GM23248 (cell line): ENCODE results near the gene LAMA2. TPM values are rescaled to one million over a fixed set of nuclear protein-coding genes. Genes with fewer than 3 reads are reported as not detected.

Experiments
- DNase-seq: peaks from one replicate; pipeline ENCODE4 v3.0.0-alpha.2; 2015
- H2AFZ ChIP-seq: fragments of 200-600 bp; sonication (generic); 2 replicates; pipeline ENCODE4 v1.6.1; 2016; ENCODE audit warnings: antibody characterized with exemption
- H3F3A ChIP-seq: fragments of 200-600 bp; sonication (generic); 2 replicates; pipeline ENCODE4 v1.6.1; 2016; ENCODE audit warnings: mild to moderate bottlenecking, antibody characterized with exemption, mixed run types; ENCODE audit not compliant: insufficient read depth
- H3K27ac ChIP-seq: fragments of 200-600 bp; sonication (generic); 2 replicates; pipeline ENCODE4 v1.5.1; 2016; ENCODE audit warnings: mild to moderate bottlenecking
- H3K27me3 ChIP-seq: fragments of 200-600 bp; sonication (generic); replicated peaks from 2 replicates; pipeline ENCODE4 v1.6.1; 2016; ENCODE audit warnings: mild to moderate bottlenecking; ENCODE audit not compliant: insufficient read depth
- H3K36me3 ChIP-seq: fragments of 200-600 bp; sonication (generic); 2 replicates; pipeline ENCODE4 v1.6.1; 2016; ENCODE audit warnings: low read depth, mild to moderate bottlenecking
- H3K4me1 ChIP-seq: fragments of 200-600 bp; sonication (generic); 2 replicates; pipeline ENCODE4 v1.6.1; 2016; ENCODE audit warnings: mild to moderate bottlenecking; ENCODE audit not compliant: insufficient read depth
- H3K4me2 ChIP-seq: fragments of 200-600 bp; sonication (generic); one replicate; pipeline ENCODE4 v1.6.1; 2016; ENCODE audit warnings: mild to moderate bottlenecking; ENCODE audit not compliant: unreplicated experiment
- H3K4me3 ChIP-seq: fragments of 200-600 bp; sonication (generic); 2 replicates; pipeline ENCODE4 v1.5.1; 2016; ENCODE audit warnings: mild to moderate bottlenecking
- H3K79me2 ChIP-seq: fragments of 200-600 bp; sonication (generic); 2 replicates; pipeline ENCODE4 v1.6.1; 2016; ENCODE audit warnings: mild to moderate bottlenecking; ENCODE audit not compliant: insufficient read depth
- H3K9ac ChIP-seq: fragments of 200-600 bp; sonication (generic); 2 replicates; pipeline ENCODE4 v1.6.1; 2016; ENCODE audit warnings: mild to moderate bottlenecking
- H3K9me2 ChIP-seq: fragments of 200-600 bp; sonication (generic); 2 replicates; pipeline ENCODE4 v1.6.1; 2016; ENCODE audit warnings: mixed run types, mild to moderate bottlenecking, moderate library complexity; ENCODE audit not compliant: insufficient read depth
- H3K9me3 ChIP-seq: fragments of 200-600 bp; sonication (generic); one replicate; pipeline ENCODE4 v1.6.1; 2017; ENCODE audit warnings: low read depth
- H4K20me1 ChIP-seq: fragments of 200-600 bp; sonication (generic); 2 replicates; pipeline ENCODE4 v1.6.0; 2016; ENCODE audit not compliant: insufficient read depth
- EZH2 ChIP-seq: fragments of 200-600 bp; sonication (generic); IDR thresholded peaks from 2 replicates; pipeline ENCODE4 v1.6.1; 2018; ENCODE audit warnings: antibody characterized with exemption, mild to moderate bottlenecking; ENCODE audit not compliant: insufficient read depth, poor library complexity, severe bottlenecking
- EZH2phosphoT487 ChIP-seq: fragments of 200-600 bp; sonication (generic); IDR thresholded peaks from 2 replicates; pipeline ENCODE4 v1.6.1; 2018; ENCODE audit warnings: antibody characterized with exemption, moderate library complexity, mild to moderate bottlenecking, low read depth; ENCODE audit not compliant: insufficient read depth
- WGBS, 2 experiments: methylation state at CpG; one replicate each; pipeline ENCODE4 v1.1.6; 2015 to 2017; ENCODE audit warnings: low lambda C conversion rate in 2 of 2, low coverage in 1 of 2; ENCODE audit errors: missing lambda C conversion rate in 2 of 2; 5-methylcytosine and 5-hydroxymethylcytosine counted together
- in situ Hi-C: fragments of 300-500 bp; cut with MboI; formaldehyde crosslinking; loops from 2 replicates; pipeline ENCODE4 v1.15.0; 2020
- polyA plus RNA-seq: library from polyadenylated mRNA; unstranded; fragments of >200 nt; fragmentation: Nextera tagmentation; extraction: Ambion mirVana; gene quantifications from 2 replicates; pipeline ENCODE4 v1.2.1, GENCODE V29; 2016
- total RNA-seq: library from RNA; depleted of rRNA; stranded (reverse); fragments of >200 nt; shearing (Covaris generic); gene quantifications from 2 replicates; pipeline ENCODE4 v1.2.3, GENCODE V29; 2014

Gene LAMA2
- total and polyA plus RNA-seq, 2 experiments from 2014 or later, result 8.3 to 31.1 TPM

DNA sequence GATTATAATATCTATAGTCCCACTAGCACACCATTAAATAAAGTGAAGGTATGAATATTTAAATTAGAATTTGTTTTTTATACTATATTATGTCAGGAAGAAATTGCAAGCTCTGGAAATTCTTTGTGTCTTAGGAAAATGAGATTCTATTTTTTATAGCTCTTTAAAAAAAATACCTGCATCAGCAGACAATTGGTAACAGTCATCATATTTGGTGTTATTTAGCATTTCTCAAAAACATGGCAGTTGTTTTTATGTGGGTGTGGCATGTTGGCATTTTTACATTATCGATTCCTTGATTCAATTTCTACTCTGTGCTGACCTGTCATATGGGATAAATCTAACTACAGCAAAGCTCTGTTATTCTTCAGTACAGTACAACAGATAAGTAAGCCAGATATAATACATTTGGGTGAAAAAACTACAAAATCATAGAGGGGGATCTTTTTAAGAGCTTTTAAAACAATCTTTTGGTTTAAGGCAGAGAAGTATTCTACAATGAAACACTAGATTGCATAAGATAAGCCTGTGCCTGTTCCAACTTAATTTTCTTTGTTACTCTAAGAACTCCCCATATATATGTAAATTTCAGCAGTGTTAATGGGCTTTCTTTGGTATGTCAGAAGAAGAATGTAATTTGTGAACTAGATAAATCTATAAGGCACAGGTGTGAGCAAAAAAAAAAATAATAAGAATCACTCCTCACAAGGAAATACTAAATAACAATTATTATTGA lies 71.5 kb downstream of the LAMA2 start:
- no peak overlapping the region for H3K4me3 ChIP-seq
- H3K9me2 ChIP-seq, result no peaks in the 10 kb centered on the region
- in situ Hi-C loops, result no loop called here
- 92 to 98% methylated on average over 1 of the region's 1 CpG for WGBS, 2 experiments
- no peaks in the 10 kb centered on the region for H3K9me3 ChIP-seq
- no peaks in the 10 kb centered on the region for H3K79me2 ChIP-seq
- TF ChIP-seq EZH2phosphoT487 (no peak), EZH2 (no peak)
- H4K20me1 ChIP-seq, result no peaks in the 10 kb centered on the region
- H3K36me3 ChIP-seq, result no peaks in the 10 kb centered on the region
- peaks cover 8% of the 10 kb centered on the region for H3K4me1 ChIP-seq
- no peaks in the 10 kb centered on the region for H3K27me3 ChIP-seq
- DNase-seq, result no peak
- H3K4me2 ChIP-seq, result peak overlapping the region; percentile 7
- no peak overlapping the region for H3K27ac ChIP-seq
- H2AFZ ChIP-seq, result no peak overlapping the region
- H3F3A ChIP-seq, result no peaks in the 10 kb centered on the region; the same call in 1 of the 2 replicates
- no peak overlapping the region for H3K9ac ChIP-seq

- Histone ChIP-seq H4K20me1 (no peaks in the 10 kb centered on the region), H3K9me3 (no peaks in the 10 kb centered on the region), H3K9ac (no peak overlapping the region), H3K4me2 (no peak overlapping the region), H2AFZ (no peak overlapping the region), H3K4me1 (peaks cover 33% of the 10 kb centered on the region), H3K36me3 (no peaks in the 10 kb centered on the region), H3F3A (peaks cover 26% of the 10 kb centered on the region), H3K9me2 (no peaks in the 10 kb centered on the region), H3K27ac (no peak overlapping the region), H3K79me2 (no peaks in the 10 kb centered on the region), H3K27me3 (no peaks in the 10 kb centered on the region), H3K4me3 (no peak overlapping the region)
- in situ Hi-C loops, result no loop called here
- DNase-seq, result peak; percentile 69
- no peak for TF ChIP-seq EZH2phosphoT487
- no peak for TF ChIP-seq EZH2
- 21 to 24% methylated on average over 2 of the region's 2 CpGs for WGBS, 2 experiments
Observed at GRCh38 chr6:128963561-128963960, 80.6 kb downstream of the LAMA2 start.

- H3K4me3 ChIP-seq, result no peak overlapping the region
- no peaks in the 10 kb centered on the region for H3K9me3 ChIP-seq
- no peaks in the 10 kb centered on the region for H3K36me3 ChIP-seq
- no peaks in the 10 kb centered on the region for H3K27me3 ChIP-seq
- no peak overlapping the region for H2AFZ ChIP-seq
- no peaks in the 10 kb centered on the region for H3K9me2 ChIP-seq
- peak; percentile 2 for DNase-seq
- H3K9ac ChIP-seq, result no peak overlapping the region
- TF ChIP-seq EZH2phosphoT487 (no peak), EZH2 (no peak)
- in situ Hi-C loops, result no loop called here
- H3K4me1 ChIP-seq, result peaks cover 33% of the 10 kb centered on the region
- no peaks in the 10 kb centered on the region for H4K20me1 ChIP-seq
- H3K4me2 ChIP-seq, result peak overlapping the region; percentile 50
- no peak overlapping the region for H3K27ac ChIP-seq
- no peaks in the 10 kb centered on the region for H3K79me2 ChIP-seq
- 93 to 97% methylated on average over 1 of the region's 1 CpG for WGBS, 2 experiments
- peaks cover 26% of the 10 kb centered on the region for H3F3A ChIP-seq
Observed at GRCh38 chr6:128964233-128964755, 81.4 kb downstream of the LAMA2 start.

- Histone ChIP-seq H3K79me2 (no peaks in the 10 kb centered on the region), H3K9ac (no peak overlapping the region), H3K27ac (no peak overlapping the region), H3K4me3 (no peak overlapping the region), H3K27me3 (no peaks in the 10 kb centered on the region), H2AFZ (no peak overlapping the region), H4K20me1 (no peaks in the 10 kb centered on the region), H3K9me2 (no peaks in the 10 kb centered on the region), H3K4me1 (peaks cover 33% of the 10 kb centered on the region), H3F3A (peaks cover 26% of the 10 kb centered on the region), H3K9me3 (no peaks in the 10 kb centered on the region), H3K4me2 (peak overlapping the region; percentile 50), H3K36me3 (no peaks in the 10 kb centered on the region)
- TF ChIP-seq EZH2 (no peak), EZH2phosphoT487 (no peak)
- in situ Hi-C loops, result no loop called here
- DNase-seq, result no peak
Observed at GRCh38 chr6:128964771-128965170, 81.8 kb downstream of the LAMA2 start.
